Mucosa of rectum (tissue), 2 donors: ENCODE results near the gene CSTF1.

ENCODE experiments used
- H3K27ac ChIP-seq, 2 donors: one replicate each; pipeline ENCODE4 v1.7.0; 2013; ENCODE audit warnings: inconsistent platforms in 2 of 2, low read depth in 2 of 2, low read length in 2 of 2
- H3K27me3 ChIP-seq, 2 donors: one replicate each; pipeline ENCODE4 v1.7.0; 2013; ENCODE audit warnings: low read length in 2 of 2; ENCODE audit not compliant: control insufficient read depth in 2 of 2, insufficient read depth in 2 of 2
- H3K36me3 ChIP-seq, 2 donors: one replicate each; pipeline ENCODE4 v1.7.0; 2013; ENCODE audit warnings: low read length in 2 of 2; ENCODE audit not compliant: control insufficient read depth in 2 of 2, insufficient read depth in 2 of 2
- H3K4me1 ChIP-seq, 2 donors: one replicate each; pipeline ENCODE4 v1.7.0; 2013; ENCODE audit warnings: low read length in 2 of 2, mild to moderate bottlenecking in 1 of 2; ENCODE audit not compliant: control insufficient read depth in 2 of 2, insufficient read depth in 2 of 2
- H3K4me3 ChIP-seq, 2 donors: one replicate each; pipeline ENCODE4 v1.7.0; 2013; ENCODE audit warnings: low read length in 2 of 2
- H3K9ac ChIP-seq, 2 donors: one replicate each; pipeline ENCODE4 v1.7.0; 2013; ENCODE audit warnings: low read length in 2 of 2, low read depth in 1 of 2, mild to moderate bottlenecking in 1 of 2
- H3K9me3 ChIP-seq, 2 donors: one replicate each; pipeline ENCODE4 v1.7.0; 2013; ENCODE audit warnings: low read length in 2 of 2; ENCODE audit not compliant: control insufficient read depth in 2 of 2
- donor health status: healthy.
- donor health status: Normal muscosa, but diverticular disease.

The CSTF1 gene

DNA sequence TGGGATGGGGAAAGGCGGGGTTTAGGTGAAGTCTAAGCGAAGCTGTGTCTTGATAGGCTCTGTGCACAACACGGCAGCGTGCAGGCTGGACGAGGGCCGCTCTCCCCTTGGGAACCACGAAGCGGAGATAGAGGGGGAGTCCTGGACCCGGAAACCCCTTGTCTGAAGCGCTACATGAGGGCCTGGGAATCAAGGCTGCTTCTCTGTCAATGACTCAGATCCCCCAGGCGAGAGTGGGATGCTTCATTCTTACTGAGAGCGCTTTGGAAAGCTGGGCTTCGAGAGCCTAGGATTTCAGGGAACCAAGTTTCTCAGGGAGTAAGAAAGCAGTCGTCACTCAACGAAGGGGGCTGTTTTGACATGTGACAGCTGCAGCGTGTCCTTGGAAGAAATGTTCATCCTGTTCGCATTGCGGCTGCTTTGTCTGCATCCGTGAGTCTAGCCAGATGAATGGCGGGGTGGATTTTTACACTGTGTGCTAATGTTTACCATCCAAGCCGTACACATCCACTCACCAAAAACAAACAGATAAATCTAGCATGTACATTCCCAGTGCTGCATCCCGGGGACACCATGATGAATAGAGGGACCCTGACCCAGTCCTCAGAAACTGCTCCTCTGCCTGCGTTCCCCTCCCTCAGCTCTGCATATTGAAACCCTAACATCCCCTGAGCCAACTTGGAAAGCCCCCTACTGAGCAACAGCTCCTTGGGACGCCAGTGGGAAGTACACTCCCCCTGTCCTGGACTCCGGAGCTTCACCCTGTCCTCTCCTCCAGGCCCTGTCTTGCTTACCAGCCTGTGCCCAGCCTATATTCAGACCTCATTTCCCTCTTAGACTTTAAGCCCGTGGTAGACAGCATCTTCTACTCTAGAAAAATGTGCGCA, 51.5 kb downstream of the CSTF1 start:
- Histone ChIP-seq H3K4me1 (no peaks in the 10 kb centered on the region), H3K27ac (no peak overlapping the region), H3K4me3 (no peak overlapping the region)

GRCh38 chr20:56445130-56445529, 52.7 kb downstream of the CSTF1 start:
- H3K4me3 ChIP-seq = no peak overlapping the region
- no peak overlapping the region for H3K27ac ChIP-seq
- H3K27me3 ChIP-seq = no peaks in the 10 kb centered on the region
- no peaks in the 10 kb centered on the region for H3K36me3 ChIP-seq
- no peaks in the 10 kb centered on the region for H3K4me1 ChIP-seq
- no peaks in the 10 kb centered on the region for H3K9me3 ChIP-seq
- H3K9ac ChIP-seq = no peak overlapping the region

More for the DNA sequence above, 51.5 kb downstream of the CSTF1 start:
- Histone ChIP-seq H3K27me3 (no peaks in the 10 kb centered on the region), H3K9ac (no peak overlapping the region), H3K9me3 (no peaks in the 10 kb centered on the region), H3K36me3 (no peaks in the 10 kb centered on the region)

- Histone ChIP-seq H3K4me3 (no peak overlapping the region), H3K4me1 (no peaks in the 10 kb centered on the region), H3K36me3 (no peaks in the 10 kb centered on the region), H3K9ac (no peak overlapping the region), H3K27ac (no peak overlapping the region), H3K27me3 (no peaks in the 10 kb centered on the region), H3K9me3 (no peaks in the 10 kb centered on the region)
These were observed 53.1 kb downstream of the CSTF1 start for GRCh38 chr20:56445540-56445939.

GRCh38 chr20:56447227-56447626, 54.8 kb downstream of the CSTF1 start:
- Histone ChIP-seq H3K27ac (no peak overlapping the region), H3K9me3 (no peaks in the 10 kb centered on the region), H3K4me3 (no peak overlapping the region), H3K4me1 (no peaks in the 10 kb centered on the region), H3K9ac (no peak overlapping the region), H3K27me3 (no peaks in the 10 kb centered on the region), H3K36me3 (no peaks in the 10 kb centered on the region)

DNA sequence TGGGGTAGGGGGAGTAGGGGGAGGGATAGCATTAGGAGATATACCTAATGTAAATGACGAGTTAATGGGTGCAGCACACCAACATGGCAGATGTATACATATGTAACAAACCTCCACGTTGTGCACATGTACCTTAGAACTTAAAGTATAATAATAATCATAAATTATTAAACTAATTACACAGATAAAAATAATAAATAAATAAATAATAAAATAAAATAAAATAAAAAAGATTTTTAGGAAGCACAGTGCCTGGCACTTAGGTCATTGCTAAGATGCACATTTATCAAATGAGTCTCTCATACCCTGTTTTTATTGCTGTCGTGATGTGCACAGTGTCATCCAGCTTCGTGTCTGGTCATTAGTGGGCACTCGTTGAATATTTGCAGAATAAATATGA, 57.0 kb downstream of the CSTF1 start:
- Histone ChIP-seq H3K4me3 (no peak overlapping the region), H3K4me1 (no peaks in the 10 kb centered on the region), H3K9ac (no peak overlapping the region), H3K36me3 (no peaks in the 10 kb centered on the region), H3K27me3 (no peaks in the 10 kb centered on the region), H3K27ac (no peak overlapping the region), H3K9me3 (no peaks in the 10 kb centered on the region)

DNA sequence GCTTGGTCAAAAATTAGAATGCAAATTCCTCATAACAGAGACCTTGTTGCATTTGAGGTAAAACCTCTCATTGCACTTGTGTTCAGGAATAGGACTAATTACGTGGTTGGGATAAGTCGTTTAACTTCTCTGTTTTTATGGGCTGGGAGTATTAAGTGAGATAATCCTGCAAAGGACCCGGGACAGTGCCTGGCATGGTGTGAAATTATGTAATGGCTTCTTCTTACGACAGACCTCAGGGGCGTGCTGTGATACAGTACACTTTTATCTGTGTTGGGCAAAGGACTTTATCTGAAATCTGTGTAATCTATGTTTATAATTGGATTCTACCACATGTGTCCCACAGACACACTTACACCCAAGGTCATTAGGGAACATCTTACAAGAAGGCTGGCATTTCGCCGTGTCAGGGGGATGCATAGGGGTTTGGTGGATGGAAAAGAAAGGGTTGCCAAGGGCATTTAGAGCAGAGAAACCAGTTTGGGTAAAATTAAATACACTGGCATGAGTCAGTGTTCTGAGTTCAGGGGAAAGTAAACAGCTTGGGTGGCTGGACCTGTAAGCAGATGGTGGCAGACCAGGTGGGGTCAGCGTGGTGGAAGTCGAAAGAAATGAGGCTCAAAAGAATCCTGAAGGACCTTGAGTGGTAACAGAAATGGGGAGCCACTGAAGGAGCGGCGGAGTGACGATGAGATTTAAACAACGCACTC, 58.8 kb downstream of the CSTF1 start:
- H3K4me3 ChIP-seq = no peak overlapping the region
- H3K9me3 ChIP-seq = no peaks in the 10 kb centered on the region
- no peak overlapping the region for H3K9ac ChIP-seq
- no peaks in the 10 kb centered on the region for H3K27me3 ChIP-seq
- no peaks in the 10 kb centered on the region for H3K4me1 ChIP-seq
- H3K27ac ChIP-seq = no peak overlapping the region
- H3K36me3 ChIP-seq = no peaks in the 10 kb centered on the region

DNA sequence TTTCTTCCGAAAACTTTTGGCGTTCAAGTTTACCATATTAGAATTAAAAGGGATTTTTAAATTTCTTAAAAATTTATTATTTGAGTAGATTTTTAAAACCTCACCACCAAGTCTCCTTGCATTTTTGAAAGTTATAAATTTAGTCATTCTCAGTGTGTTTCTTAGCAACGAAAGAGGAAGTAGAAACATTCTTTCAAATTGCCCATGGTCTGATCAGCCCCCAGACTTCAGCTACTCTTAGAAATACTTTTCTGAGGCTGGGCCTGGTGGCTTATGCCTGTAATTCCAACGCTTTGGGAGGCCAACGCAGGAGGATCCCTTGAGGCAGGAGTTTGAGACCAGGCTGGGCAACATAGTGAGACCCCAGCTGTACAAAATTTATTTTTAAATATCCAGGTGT, 60.9 kb downstream of the CSTF1 start:
- H3K36me3 ChIP-seq = no peaks in the 10 kb centered on the region
- H3K4me1 ChIP-seq = no peaks in the 10 kb centered on the region
- H3K4me3 ChIP-seq = no peak overlapping the region
- no peak overlapping the region for H3K9ac ChIP-seq
- no peaks in the 10 kb centered on the region for H3K27me3 ChIP-seq
- no peak overlapping the region for H3K27ac ChIP-seq
- H3K9me3 ChIP-seq = no peaks in the 10 kb centered on the region

- no peak overlapping the region for H3K27ac ChIP-seq
- no peaks in the 10 kb centered on the region for H3K9me3 ChIP-seq
- no peaks in the 10 kb centered on the region for H3K27me3 ChIP-seq
- no peaks in the 10 kb centered on the region for H3K4me1 ChIP-seq
- no peaks in the 10 kb centered on the region for H3K36me3 ChIP-seq
- H3K9ac ChIP-seq = no peak overlapping the region
- no peak overlapping the region for H3K4me3 ChIP-seq
These were observed 62.3 kb downstream of the CSTF1 start for GRCh38 chr20:56454754-56455153.
